ENCODE measurements around the gene CAVIN1.

CAVIN1 gene

DNA sequence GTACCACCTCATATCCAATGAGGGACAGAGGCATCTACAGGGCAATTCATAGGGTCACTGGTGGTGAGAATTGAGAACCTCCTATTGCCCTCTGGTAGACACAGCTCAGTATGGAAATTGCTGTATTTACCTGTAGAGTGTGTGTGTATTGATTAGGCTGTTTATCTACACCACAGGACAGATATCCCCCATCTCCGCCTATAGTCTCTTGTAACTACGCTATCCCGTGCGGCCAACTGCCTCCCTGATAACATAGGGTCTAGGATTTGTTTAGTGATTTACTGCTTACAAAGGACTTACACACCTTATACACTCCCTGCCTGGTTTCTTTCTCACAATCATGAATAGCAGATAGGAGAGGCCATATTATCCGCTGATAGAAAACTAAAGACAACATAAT, 33.2 kb downstream of the CAVIN1 start:
- Histone ChIP-seq H3K9me3 (ENCODE audit: severe bottlenecking) (no peaks in the 10 kb centered on the region), H3K36me3 (ENCODE audit: low read depth) (peaks cover 3% of the 10 kb centered on the region; the same call in 1 of the 2 replicates), H3K4me1 (ENCODE audit: insufficient read depth, poor library complexity, severe bottlenecking) (peaks cover 14% of the 10 kb centered on the region), H3K27ac (ENCODE audit: poor library complexity, severe bottlenecking) (no peak overlapping the region), H3K27me3 (ENCODE audit: insufficient read depth, poor library complexity, severe bottlenecking) (no peaks in the 10 kb centered on the region), H3K4me3 (ENCODE audit: severe bottlenecking) (no peak overlapping the region)
- TF ChIP-seq, protein P1, sequence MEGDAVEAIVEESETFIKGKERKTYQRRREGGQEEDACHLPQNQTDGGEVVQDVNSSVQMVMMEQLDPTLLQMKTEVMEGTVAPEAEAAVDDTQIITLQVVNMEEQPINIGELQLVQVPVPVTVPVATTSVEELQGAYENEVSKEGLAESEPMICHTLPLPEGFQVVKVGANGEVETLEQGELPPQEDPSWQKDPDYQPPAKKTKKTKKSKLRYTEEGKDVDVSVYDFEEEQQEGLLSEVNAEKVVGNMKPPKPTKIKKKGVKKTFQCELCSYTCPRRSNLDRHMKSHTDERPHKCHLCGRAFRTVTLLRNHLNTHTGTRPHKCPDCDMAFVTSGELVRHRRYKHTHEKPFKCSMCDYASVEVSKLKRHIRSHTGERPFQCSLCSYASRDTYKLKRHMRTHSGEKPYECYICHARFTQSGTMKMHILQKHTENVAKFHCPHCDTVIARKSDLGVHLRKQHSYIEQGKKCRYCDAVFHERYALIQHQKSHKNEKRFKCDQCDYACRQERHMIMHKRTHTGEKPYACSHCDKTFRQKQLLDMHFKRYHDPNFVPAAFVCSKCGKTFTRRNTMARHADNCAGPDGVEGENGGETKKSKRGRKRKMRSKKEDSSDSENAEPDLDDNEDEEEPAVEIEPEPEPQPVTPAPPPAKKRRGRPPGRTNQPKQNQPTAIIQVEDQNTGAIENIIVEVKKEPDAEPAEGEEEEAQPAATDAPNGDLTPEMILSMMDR (IDR thresholded peaks at IDR 0.05; ENCODE audit: poor library complexity, severe bottlenecking) = no peak
- no peak for DNase-seq (ENCODE audit: low spot score)
- no peak for ATAC-seq (ENCODE audit: low read depth)

GRCh38 chr17:42389135-42389417, 34.0 kb downstream of the CAVIN1 start:
- Histone ChIP-seq H3K9me3 (ENCODE audit: severe bottlenecking) (no peaks in the 10 kb centered on the region), H3K27ac (ENCODE audit: poor library complexity, severe bottlenecking) (peak overlapping the region; percentile 75), H3K4me1 (ENCODE audit: insufficient read depth, poor library complexity, severe bottlenecking) (peaks cover 14% of the 10 kb centered on the region), H3K27me3 (ENCODE audit: insufficient read depth, poor library complexity, severe bottlenecking) (no peaks in the 10 kb centered on the region), H3K4me3 (ENCODE audit: severe bottlenecking) (peak overlapping the region; percentile 19), H3K36me3 (ENCODE audit: low read depth) (peaks cover 3% of the 10 kb centered on the region; the same call in 1 of the 2 replicates)
- TF ChIP-seq, protein P1 (IDR thresholded peaks at IDR 0.05; ENCODE audit: poor library complexity, severe bottlenecking) = no peak
- ATAC-seq (ENCODE audit: low read depth) (no peak; the same call in 2 of the 3 replicates), DNase-seq (ENCODE audit: low spot score) (no peak)

GRCh38 chr17:42388381-42389134, 34.5 kb downstream of the CAVIN1 start, which contains the start of gene STAT3:
Gene STAT3 (minus strand): TSS chr17:42388442. CDS start chr17:42348516, 39,926 bp downstream.
- H3K4me3 ChIP-seq (ENCODE audit: severe bottlenecking) = peak within 1 kb of the TSS; percentile 66
- H3K36me3 ChIP-seq (ENCODE audit: low read depth) = peaks cover 5% of the 10 kb centered on the region
- peak; percentile 96 for ATAC-seq (ENCODE audit: low read depth)
- no peaks in the 10 kb centered on the region for H3K27me3 ChIP-seq (ENCODE audit: insufficient read depth, poor library complexity, severe bottlenecking)
- peak; percentile 100 for DNase-seq (ENCODE audit: low spot score)
- TF ChIP-seq, protein P1 (IDR thresholded peaks at IDR 0.05; ENCODE audit: poor library complexity, severe bottlenecking) = no peak
- peaks cover 14% of the 10 kb centered on the region for H3K4me1 ChIP-seq (ENCODE audit: insufficient read depth, poor library complexity, severe bottlenecking)
- peak within 1 kb of the TSS; percentile 75 for H3K27ac ChIP-seq (ENCODE audit: poor library complexity, severe bottlenecking)
- H3K9me3 ChIP-seq (ENCODE audit: severe bottlenecking) = no peaks in the 10 kb centered on the region

GRCh38 chr17:42387661-42388380, 35.2 kb downstream of the CAVIN1 start:
- H3K4me1 ChIP-seq (ENCODE audit: insufficient read depth, poor library complexity, severe bottlenecking) = peaks cover 14% of the 10 kb centered on the region
- ATAC-seq (ENCODE audit: low read depth) = peak; percentile 30
- H3K27me3 ChIP-seq (ENCODE audit: insufficient read depth, poor library complexity, severe bottlenecking) = no peaks in the 10 kb centered on the region
- H3K27ac ChIP-seq (ENCODE audit: poor library complexity, severe bottlenecking) = peak overlapping the region; percentile 75
- TF ChIP-seq, protein P1 (IDR thresholded peaks at IDR 0.05; ENCODE audit: poor library complexity, severe bottlenecking) = no peak
- H3K9me3 ChIP-seq (ENCODE audit: severe bottlenecking) = no peaks in the 10 kb centered on the region
- peaks cover 8% of the 10 kb centered on the region for H3K36me3 ChIP-seq (ENCODE audit: low read depth)
- DNase-seq (ENCODE audit: low spot score) = no peak
- H3K4me3 ChIP-seq (ENCODE audit: severe bottlenecking) = peak overlapping the region; percentile 66

All from RWPE2 (cell line).